IPS DF 4.7 (cell line): ENCODE measurements around the gene PFAS.
"Not testable (repeated sequence)": the region's sequence is repeated elsewhere in the genome, so short reads cannot be mapped to it uniquely, and the experiment has no call there.

Source experiments
- DNase-seq: peaks from one replicate; pipeline ENCODE4 v3.0.0-alpha.2; 2013; ENCODE audit warnings: low spot score; ENCODE audit errors: extremely low read depth

Gene PFAS

GRCh38 chr17:8227238-8227581 is 21.9 kb upstream of the PFAS start:
- no peak for DNase-seq

GRCh38 chr17:8231701-8232100 is 17.4 kb upstream of the PFAS start:
- no peak for DNase-seq

- DNase-seq = no peak
Observed at GRCh38 chr17:8234361-8235270, 14.5 kb upstream of the PFAS start.

GRCh38 chr17:8235676-8236075 is 13.4 kb upstream of the PFAS start:
- no peak for DNase-seq

- DNase-seq = no peak
Observed at GRCh38 chr17:8237175-8237574, 11.9 kb upstream of the PFAS start.

GRCh38 chr17:8237886-8238285 is 11.2 kb upstream of the PFAS start:
- no peak for DNase-seq

GRCh38 chr17:8243827-8244226 is 5.3 kb upstream of the PFAS start:
- DNase-seq = no peak

- DNase-seq = no peak
Observed at GRCh38 chr17:8244768-8245167, 4.3 kb upstream of the PFAS start.

GRCh38 chr17:8249621-8250500 is 772 bp downstream of the PFAS start:
- DNase-seq = no peak

GRCh38 chr17:8251411-8251810 is 2.3 kb downstream of the PFAS start:
- not testable (repeated sequence) for DNase-seq

GRCh38 chr17:8253801-8254200 is 4.7 kb downstream of the PFAS start:
- DNase-seq = no peak

GRCh38 chr17:8254881-8255280 is 5.8 kb downstream of the PFAS start:
- DNase-seq = no peak

- DNase-seq = no peak
Observed at GRCh38 chr17:8255499-8255898, 6.4 kb downstream of the PFAS start.

GRCh38 chr17:8256291-8256690 is 7.2 kb downstream of the PFAS start:
- DNase-seq = no peak

GRCh38 chr17:8256691-8257090 is 7.6 kb downstream of the PFAS start:
- DNase-seq = no peak

GRCh38 chr17:8257801-8258200 is 8.7 kb downstream of the PFAS start:
- no peak for DNase-seq

- DNase-seq = no peak
Observed at GRCh38 chr17:8264320-8264719, 15.2 kb downstream of the PFAS start.

GRCh38 chr17:8264836-8265542 is 15.9 kb downstream of the PFAS start:
- no peak for DNase-seq

- no peak for DNase-seq
Observed at GRCh38 chr17:8266648-8267479, 17.8 kb downstream of the PFAS start.

- no peak for DNase-seq
Observed at GRCh38 chr17:8267480-8268147, 18.5 kb downstream of the PFAS start.
